ENCODE measurements around the gene ZBTB20.

Gene ZBTB20

GRCh38 chr3:114929971-114930732 is 216.9 kb downstream of the ZBTB20 start:
- Histone ChIP-seq H3K79me1 (ENCODE audit: low read length) (no peaks in the 10 kb centered on the region), H3K23ac (ENCODE audit: low read length) (no peak overlapping the region), H3K27me3 (ENCODE audit: insufficient read depth, low read length, poor library complexity) (no peaks in the 10 kb centered on the region), H2BK120ac (ENCODE audit: low read depth, low read length) (no peak overlapping the region), H3K79me2 (ENCODE audit: control insufficient read depth, insufficient read depth, low read length) (no peaks in the 10 kb centered on the region), H3K36me3 (ENCODE audit: control insufficient read depth, insufficient read depth, low read length) (no peaks in the 10 kb centered on the region), H4K8ac (ENCODE audit: low read depth, low read length) (no peak overlapping the region), H3K4ac (ENCODE audit: low read depth, low read length) (no peak overlapping the region), H3K18ac (ENCODE audit: low read length) (no peak overlapping the region), H3K4me1 (ENCODE audit: control insufficient read depth, low read depth, low read length) (no peaks in the 10 kb centered on the region), H3K27ac (ENCODE audit: low read depth, low read length) (no peak overlapping the region), H3K4me3 (ENCODE audit: low read length) (no peak overlapping the region), H3K56ac (ENCODE audit: low read length) (no peak overlapping the region), H2AK5ac (ENCODE audit: low read length) (no peak overlapping the region), H3K4me2 (ENCODE audit: low read length) (no peak overlapping the region), H3K9ac (ENCODE audit: low read length) (no peak overlapping the region), H2BK5ac (ENCODE audit: low read length) (no peak overlapping the region), H2BK15ac (replicated peaks; ENCODE audit: low read depth) (no peak overlapping the region), H4K5ac (ENCODE audit: low read length) (no peak overlapping the region)
- WGBS (ENCODE audit: extremely low coverage, insufficient coverage, low lambda C conversion rate), result no CpG with 5 or more reads among the region's 21 CpGs
- DNase-seq, result no peak

- H3K4me1 ChIP-seq (ENCODE audit: control insufficient read depth, low read depth, low read length), result no peaks in the 10 kb centered on the region
- no peak overlapping the region for H3K4ac ChIP-seq (ENCODE audit: low read depth, low read length)
- H3K79me1 ChIP-seq (ENCODE audit: low read length), result no peaks in the 10 kb centered on the region
- WGBS (ENCODE audit: extremely low coverage, insufficient coverage, low lambda C conversion rate), result no CpG with 5 or more reads among the region's 2 CpGs
- no peaks in the 10 kb centered on the region for H3K79me2 ChIP-seq (ENCODE audit: control insufficient read depth, insufficient read depth, low read length)
- no peaks in the 10 kb centered on the region for H3K27me3 ChIP-seq (ENCODE audit: insufficient read depth, low read length, poor library complexity)
- H3K9ac ChIP-seq (ENCODE audit: low read length), result no peak overlapping the region
- H2BK120ac ChIP-seq (ENCODE audit: low read depth, low read length), result no peak overlapping the region
- no peak overlapping the region for H2AK5ac ChIP-seq (ENCODE audit: low read length)
- no peak overlapping the region for H3K27ac ChIP-seq (ENCODE audit: low read depth, low read length)
- H2BK5ac ChIP-seq (ENCODE audit: low read length), result no peak overlapping the region
- H3K4me2 ChIP-seq (ENCODE audit: low read length), result no peak overlapping the region
- H3K4me3 ChIP-seq (ENCODE audit: low read length), result no peak overlapping the region
- H4K8ac ChIP-seq (ENCODE audit: low read depth, low read length), result no peak overlapping the region
- DNase-seq, result peak; percentile 2
- H4K5ac ChIP-seq (ENCODE audit: low read length), result no peak overlapping the region
- no peak overlapping the region for H3K23ac ChIP-seq (ENCODE audit: low read length)
- no peaks in the 10 kb centered on the region for H3K36me3 ChIP-seq (ENCODE audit: control insufficient read depth, insufficient read depth, low read length)
- no peak overlapping the region for H2BK15ac ChIP-seq (replicated peaks; ENCODE audit: low read depth)
- no peak overlapping the region for H3K56ac ChIP-seq (ENCODE audit: low read length)
- H3K18ac ChIP-seq (ENCODE audit: low read length), result no peak overlapping the region
Measured at GRCh38 chr3:114928989-114929640, 218.0 kb downstream of the ZBTB20 start.

GRCh38 chr3:114904633-114905032 is 242.5 kb downstream of the ZBTB20 start:
- Histone ChIP-seq H3K36me3 (ENCODE audit: control insufficient read depth, insufficient read depth, low read length) (no peaks in the 10 kb centered on the region), H3K4me3 (ENCODE audit: low read length) (no peak overlapping the region), H3K27ac (ENCODE audit: low read depth, low read length) (no peak overlapping the region), H2BK120ac (ENCODE audit: low read depth, low read length) (no peak overlapping the region), H3K79me2 (ENCODE audit: control insufficient read depth, insufficient read depth, low read length) (no peaks in the 10 kb centered on the region), H4K5ac (ENCODE audit: low read length) (no peak overlapping the region), H3K79me1 (ENCODE audit: low read length) (no peaks in the 10 kb centered on the region), H2BK15ac (replicated peaks; ENCODE audit: low read depth) (no peak overlapping the region), H3K23ac (ENCODE audit: low read length) (no peak overlapping the region), H3K4me2 (ENCODE audit: low read length) (no peak overlapping the region), H3K18ac (ENCODE audit: low read length) (no peak overlapping the region), H3K4me1 (ENCODE audit: control insufficient read depth, low read depth, low read length) (peaks cover 2% of the 10 kb centered on the region), H2AK5ac (ENCODE audit: low read length) (no peak overlapping the region), H2BK5ac (ENCODE audit: low read length) (no peak overlapping the region), H3K56ac (ENCODE audit: low read length) (no peak overlapping the region), H3K27me3 (ENCODE audit: insufficient read depth, low read length, poor library complexity) (no peaks in the 10 kb centered on the region), H3K9ac (ENCODE audit: low read length) (no peak overlapping the region), H4K8ac (ENCODE audit: low read depth, low read length) (no peak overlapping the region), H3K4ac (ENCODE audit: low read depth, low read length) (no peak overlapping the region)
- no CpG with 5 or more reads among the region's 3 CpGs for WGBS (ENCODE audit: extremely low coverage, insufficient coverage, low lambda C conversion rate)
- no peak for DNase-seq

- Histone ChIP-seq H3K36me3 (ENCODE audit: control insufficient read depth, insufficient read depth, low read length) (no peaks in the 10 kb centered on the region), H3K4me1 (ENCODE audit: control insufficient read depth, low read depth, low read length) (peaks cover 2% of the 10 kb centered on the region), H3K4me3 (ENCODE audit: low read length) (no peak overlapping the region), H3K4me2 (ENCODE audit: low read length) (no peak overlapping the region), H3K79me1 (ENCODE audit: low read length) (no peaks in the 10 kb centered on the region), H3K56ac (ENCODE audit: low read length) (no peak overlapping the region), H3K27me3 (ENCODE audit: insufficient read depth, low read length, poor library complexity) (no peaks in the 10 kb centered on the region), H2BK5ac (ENCODE audit: low read length) (no peak overlapping the region), H3K4ac (ENCODE audit: low read depth, low read length) (no peak overlapping the region), H2AK5ac (ENCODE audit: low read length) (no peak overlapping the region), H3K9ac (ENCODE audit: low read length) (no peak overlapping the region), H2BK120ac (ENCODE audit: low read depth, low read length) (no peak overlapping the region), H3K23ac (ENCODE audit: low read length) (no peak overlapping the region), H2BK15ac (replicated peaks; ENCODE audit: low read depth) (no peak overlapping the region), H3K18ac (ENCODE audit: low read length) (no peak overlapping the region), H4K8ac (ENCODE audit: low read depth, low read length) (no peak overlapping the region), H3K27ac (ENCODE audit: low read depth, low read length) (no peak overlapping the region), H4K5ac (ENCODE audit: low read length) (no peak overlapping the region), H3K79me2 (ENCODE audit: control insufficient read depth, insufficient read depth, low read length) (no peaks in the 10 kb centered on the region)
- WGBS (ENCODE audit: extremely low coverage, insufficient coverage, low lambda C conversion rate), result no CpG with 5 or more reads among the region's 1 CpG
- no peak for DNase-seq
Measured at GRCh38 chr3:114903213-114903612, 243.9 kb downstream of the ZBTB20 start.

GRCh38 chr3:114902691-114903101 is 244.4 kb downstream of the ZBTB20 start:
- Histone ChIP-seq H3K23ac (ENCODE audit: low read length) (no peak overlapping the region), H2BK5ac (ENCODE audit: low read length) (no peak overlapping the region), H3K4me1 (ENCODE audit: control insufficient read depth, low read depth, low read length) (peaks cover 2% of the 10 kb centered on the region), H2AK5ac (ENCODE audit: low read length) (no peak overlapping the region), H3K56ac (ENCODE audit: low read length) (no peak overlapping the region), H3K79me1 (ENCODE audit: low read length) (no peaks in the 10 kb centered on the region), H4K8ac (ENCODE audit: low read depth, low read length) (no peak overlapping the region), H3K79me2 (ENCODE audit: control insufficient read depth, insufficient read depth, low read length) (no peaks in the 10 kb centered on the region), H3K4me2 (ENCODE audit: low read length) (no peak overlapping the region), H3K27me3 (ENCODE audit: insufficient read depth, low read length, poor library complexity) (no peaks in the 10 kb centered on the region), H3K27ac (ENCODE audit: low read depth, low read length) (no peak overlapping the region), H3K18ac (ENCODE audit: low read length) (no peak overlapping the region), H4K5ac (ENCODE audit: low read length) (no peak overlapping the region), H2BK120ac (ENCODE audit: low read depth, low read length) (no peak overlapping the region), H3K9ac (ENCODE audit: low read length) (no peak overlapping the region), H3K4ac (ENCODE audit: low read depth, low read length) (no peak overlapping the region), H2BK15ac (replicated peaks; ENCODE audit: low read depth) (no peak overlapping the region), H3K36me3 (ENCODE audit: control insufficient read depth, insufficient read depth, low read length) (no peaks in the 10 kb centered on the region), H3K4me3 (ENCODE audit: low read length) (no peak overlapping the region)
- DNase-seq, result peak; percentile 33
